ENCODE data around the gene NDOR1.

NDOR1 gene

DNA sequence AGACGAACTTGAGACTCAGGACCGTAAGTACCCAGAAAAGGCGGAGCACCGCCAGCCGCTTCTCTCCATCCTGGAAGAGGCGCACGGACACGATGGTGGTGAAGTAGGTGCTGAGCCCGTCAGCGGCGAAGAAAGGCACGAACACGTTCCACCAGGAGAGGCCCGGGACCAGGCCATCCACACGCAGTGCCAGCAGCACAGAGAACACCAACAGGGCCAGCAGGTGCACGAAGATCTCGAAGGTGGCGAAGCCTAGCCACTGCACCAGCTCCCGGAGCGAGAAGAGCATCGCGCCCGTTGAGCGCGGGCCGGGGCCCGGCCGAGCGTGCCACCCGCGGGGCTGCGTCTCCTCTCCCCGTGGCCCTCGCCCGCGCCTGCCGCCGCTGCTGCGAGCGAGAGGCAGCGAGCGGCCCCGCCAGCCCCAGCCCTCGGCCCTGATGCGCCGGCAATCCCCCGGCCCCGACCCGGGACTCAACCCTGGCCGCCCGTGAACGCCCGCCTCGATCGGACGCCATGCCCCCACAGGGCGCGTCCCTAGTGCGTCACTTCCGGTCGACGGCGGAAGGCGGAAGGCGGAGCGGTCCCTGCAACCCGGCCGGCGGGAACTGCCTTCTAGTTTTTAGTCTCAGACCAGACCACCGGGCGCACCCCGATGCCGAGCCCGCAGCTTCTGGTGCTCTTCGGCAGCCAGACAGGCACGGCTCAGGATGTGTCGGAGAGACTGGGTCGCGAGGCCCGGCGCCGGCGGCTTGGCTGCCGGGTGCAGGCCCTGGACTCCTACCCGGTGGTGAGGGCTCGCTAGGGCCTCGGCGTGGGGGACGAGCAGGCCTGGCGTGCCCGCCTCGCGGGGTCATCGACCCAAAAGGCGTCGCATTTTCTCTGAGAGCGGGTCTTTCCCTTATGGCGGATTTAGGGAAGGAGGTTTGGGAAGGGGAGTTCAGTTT, at the start of gene NDOR1, which contains the start of gene TMEM203:
TSS of gene NDOR1 (plus strand) at position 575 of the 944 bp plus-strand sequence. CDS start at position 653, 78 bp downstream.
TSS of gene TMEM203 (minus strand) at position 523 of the 944 bp plus-strand sequence. CDS start at position 289, 234 bp downstream.
- DNase-seq: peak; percentile 82 to 85

DNA sequence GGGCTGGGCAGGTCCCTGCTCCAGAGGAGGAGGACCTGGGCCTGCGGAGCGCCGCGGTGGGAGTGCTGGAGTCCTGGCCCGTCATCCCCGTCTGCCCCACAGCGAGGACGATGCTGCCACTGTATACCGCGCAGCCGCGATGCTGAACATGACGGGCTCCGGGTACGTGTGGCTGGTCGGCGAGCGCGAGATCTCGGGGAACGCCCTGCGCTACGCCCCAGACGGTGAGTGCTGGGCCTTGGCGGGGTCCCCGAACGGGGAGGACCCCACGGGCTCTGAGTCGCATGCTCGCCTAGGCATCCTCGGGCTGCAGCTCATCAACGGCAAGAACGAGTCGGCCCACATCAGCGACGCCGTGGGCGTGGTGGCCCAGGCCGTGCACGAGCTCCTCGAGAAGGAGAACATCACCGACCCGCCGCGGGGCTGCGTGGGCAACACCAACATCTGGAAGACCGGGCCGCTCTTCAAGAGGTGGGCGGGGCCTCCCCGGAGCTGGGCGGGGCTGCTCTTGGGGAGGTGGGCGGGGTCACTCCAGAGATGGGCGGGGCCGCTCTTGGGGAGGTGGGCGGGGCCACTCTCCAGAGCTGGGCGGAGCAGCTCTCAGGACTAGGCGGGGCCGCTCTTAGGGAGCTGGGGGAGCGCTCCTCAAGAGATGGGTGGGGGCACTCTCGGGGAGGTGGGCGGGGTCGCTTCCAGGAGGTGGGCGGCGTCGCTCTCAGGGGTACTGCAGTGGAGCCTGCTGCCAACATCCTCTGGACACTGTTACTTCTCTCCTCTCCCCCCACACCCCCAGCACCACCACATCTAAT, 48.7 kb upstream of the NDOR1 start:
- DNase-seq: no peak

- DNase-seq: no peak
Observed at GRCh38 chr9:137157618-137158415, 47.7 kb upstream of the NDOR1 start.

DNA sequence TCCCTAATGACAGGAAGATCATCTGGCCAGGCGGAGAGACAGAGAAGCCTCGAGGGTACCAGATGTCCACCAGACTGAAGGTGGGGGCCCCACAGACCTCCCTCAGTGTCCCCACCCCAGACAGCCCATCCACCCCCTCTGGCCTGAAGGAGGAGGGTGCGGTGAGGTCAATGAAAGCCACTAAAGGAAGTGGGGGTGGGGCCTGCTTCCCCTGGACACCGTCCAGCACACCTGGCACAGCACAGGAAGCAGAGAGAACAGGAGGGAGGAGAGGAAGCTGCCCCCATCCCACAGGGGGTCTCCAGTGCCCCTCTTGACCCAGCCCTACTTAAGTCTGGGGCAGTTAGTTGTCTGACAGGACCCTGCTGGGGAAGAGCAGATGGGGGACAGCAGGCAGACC, 46.9 kb upstream of the NDOR1 start:
- peak in 1 of 2 experiments; percentile 28 for DNase-seq

GRCh38 chr9:137159105-137160053, 46.1 kb upstream of the NDOR1 start:
- no peak for DNase-seq

- no peak for DNase-seq
Observed at GRCh38 chr9:137160054-137160425, 45.5 kb upstream of the NDOR1 start.

GRCh38 chr9:137160716-137161557, 44.6 kb upstream of the NDOR1 start:
- DNase-seq: peak in 1 of 2 experiments; percentile 43

DNA sequence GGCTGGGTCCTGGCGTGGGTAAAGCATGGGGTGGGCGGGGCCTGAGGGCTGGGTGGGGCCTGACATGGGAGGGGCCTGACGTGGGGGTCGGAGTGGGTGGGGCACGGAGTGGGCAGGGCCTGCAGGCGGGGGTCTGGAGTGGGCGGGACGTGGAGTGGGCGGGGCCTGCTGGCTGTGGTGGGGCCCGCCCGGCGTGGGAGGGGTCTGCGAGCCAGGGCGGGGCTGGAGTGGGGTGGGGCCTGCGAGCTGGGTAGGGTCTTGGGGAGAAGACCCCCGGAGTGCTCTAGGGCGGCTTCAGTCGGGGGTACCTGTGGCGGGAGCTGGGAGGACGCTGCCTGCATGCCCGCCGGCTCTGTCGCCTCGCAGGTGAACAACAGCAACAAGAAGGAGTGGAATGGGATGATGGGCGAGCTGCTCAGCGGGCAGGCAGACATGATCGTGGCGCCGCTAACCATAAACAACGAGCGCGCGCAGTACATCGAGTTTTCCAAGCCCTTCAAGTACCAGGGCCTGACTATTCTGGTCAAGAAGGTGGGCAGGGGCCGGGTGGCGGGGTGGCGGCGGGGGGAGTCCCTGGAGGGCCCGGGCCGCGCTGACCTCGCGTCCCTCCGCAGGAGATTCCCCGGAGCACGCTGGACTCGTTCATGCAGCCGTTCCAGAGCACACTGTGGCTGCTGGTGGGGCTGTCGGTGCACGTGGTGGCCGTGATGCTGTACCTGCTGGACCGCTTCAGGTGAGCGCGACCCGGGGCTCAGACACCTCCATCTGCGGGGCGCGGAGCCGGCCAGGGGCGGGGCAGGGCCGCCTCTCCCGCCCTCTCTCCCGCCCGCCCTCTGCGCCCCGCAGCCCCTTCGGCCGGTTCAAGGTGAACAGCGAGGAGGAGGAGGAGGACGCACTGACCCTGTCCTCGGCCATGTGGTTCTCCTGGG, 43.7 kb upstream of the NDOR1 start:
- DNase-seq: no peak

- DNase-seq: no peak
Observed at GRCh38 chr9:137162505-137163364, 42.8 kb upstream of the NDOR1 start.

DNA sequence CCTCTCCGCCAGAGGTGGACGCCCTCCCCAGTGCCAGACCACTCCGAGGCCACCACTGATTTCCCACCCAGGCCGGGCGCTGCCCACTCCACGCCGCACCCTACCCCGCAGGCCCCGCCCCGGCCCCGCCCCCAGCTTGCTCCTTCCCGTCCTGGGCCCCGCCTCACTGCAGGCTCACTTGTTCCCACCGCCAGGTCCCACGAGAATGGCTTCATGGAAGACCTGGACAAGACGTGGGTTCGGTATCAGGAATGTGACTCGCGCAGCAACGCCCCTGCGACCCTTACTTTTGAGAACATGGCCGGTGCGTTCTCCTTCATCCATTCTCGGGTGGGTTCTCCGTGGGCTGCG, 42.2 kb upstream of the NDOR1 start:
- DNase-seq: no peak

DNA sequence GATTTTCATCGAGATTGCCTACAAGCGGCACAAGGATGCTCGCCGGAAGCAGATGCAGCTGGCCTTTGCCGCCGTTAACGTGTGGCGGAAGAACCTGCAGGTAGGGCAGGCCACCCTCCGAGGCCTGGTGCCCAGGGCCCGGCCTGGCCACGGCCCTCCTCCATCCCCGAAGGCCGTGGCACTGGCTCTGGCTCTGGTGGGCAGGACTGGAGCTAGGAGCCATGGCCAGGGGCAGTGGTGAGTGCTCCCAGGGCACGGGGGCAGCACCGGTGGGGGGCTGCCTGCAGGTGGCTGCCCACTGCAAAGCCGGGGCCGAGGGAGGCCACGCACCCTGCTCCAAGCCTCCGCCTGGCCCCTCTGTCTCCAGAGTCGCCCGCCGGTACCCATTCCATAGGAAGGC, 41.7 kb upstream of the NDOR1 start:
- DNase-seq: no peak

GRCh38 chr9:137164370-137165249, 40.9 kb upstream of the NDOR1 start:
- no peak for DNase-seq

DNA sequence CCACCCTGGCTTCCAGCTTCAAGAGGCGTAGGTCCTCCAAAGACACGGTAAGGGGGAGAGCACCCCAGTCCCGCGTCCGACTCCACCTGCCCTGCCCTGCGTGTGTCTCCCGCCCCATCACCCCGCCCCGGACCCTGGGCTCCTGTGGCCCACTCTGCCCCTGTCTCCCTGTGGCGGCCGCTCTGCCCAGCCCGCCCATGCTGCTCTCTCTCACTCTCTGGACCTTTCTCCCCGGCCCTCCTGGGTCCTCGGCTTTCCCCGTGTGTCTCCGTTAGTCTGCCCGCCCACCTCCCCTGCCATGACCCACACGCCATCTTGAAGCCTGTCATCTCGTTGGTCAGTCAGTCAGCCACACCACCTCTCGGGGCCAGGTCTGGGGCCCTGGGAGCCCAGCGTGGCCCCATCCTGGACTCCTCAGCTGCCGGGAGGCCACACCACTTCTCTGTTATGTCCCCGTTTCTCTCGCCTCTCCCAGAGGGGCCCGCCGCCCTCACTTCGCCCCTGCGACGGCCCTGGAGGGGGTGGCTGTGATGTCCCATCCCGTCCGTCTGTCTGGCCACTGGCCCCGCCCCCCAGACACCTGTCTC, 40.2 kb upstream of the NDOR1 start:
- DNase-seq: no peak

DNA sequence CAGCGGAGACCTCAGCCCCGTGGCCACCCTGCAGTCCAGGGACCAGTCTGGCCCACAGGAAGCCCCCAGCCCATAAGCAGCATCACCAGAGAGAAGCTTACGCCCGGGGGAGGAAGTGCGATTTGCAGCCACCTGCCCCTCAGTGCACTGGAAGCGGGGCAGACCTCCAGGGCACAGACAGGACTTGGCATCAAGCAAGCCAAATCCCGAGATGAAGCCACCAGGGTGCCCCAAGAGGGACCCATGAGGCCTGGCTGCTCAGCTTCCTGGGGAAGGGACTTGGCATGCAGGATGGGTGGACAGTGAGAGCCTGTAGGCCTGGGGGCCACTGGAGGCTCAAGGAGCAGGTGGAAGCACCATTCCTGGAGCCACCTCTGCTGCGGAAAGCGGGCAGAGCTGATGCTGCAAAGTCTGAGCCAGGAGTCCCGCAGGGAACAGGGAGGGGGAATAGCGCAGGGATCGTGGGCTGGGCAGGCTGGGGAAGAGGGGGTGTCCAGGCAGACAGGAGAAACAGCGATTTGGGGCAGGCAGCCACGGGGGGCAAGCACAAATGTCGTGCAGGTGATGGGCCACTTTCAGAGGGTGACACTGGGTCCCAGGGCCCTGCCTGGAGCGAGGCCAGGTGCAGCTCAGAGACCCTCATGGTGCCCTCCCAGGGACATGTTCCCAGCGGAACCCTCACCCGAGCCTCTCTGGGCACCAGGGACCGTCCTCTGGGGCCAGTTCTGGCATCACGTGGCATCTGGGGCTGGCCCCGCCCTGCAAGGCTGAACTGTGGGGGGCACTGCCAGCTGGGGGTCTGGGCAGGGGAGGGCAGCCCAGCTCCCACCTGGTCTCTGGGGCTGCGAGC, 38.9 kb upstream of the NDOR1 start:
- no peak for DNase-seq

DNA sequence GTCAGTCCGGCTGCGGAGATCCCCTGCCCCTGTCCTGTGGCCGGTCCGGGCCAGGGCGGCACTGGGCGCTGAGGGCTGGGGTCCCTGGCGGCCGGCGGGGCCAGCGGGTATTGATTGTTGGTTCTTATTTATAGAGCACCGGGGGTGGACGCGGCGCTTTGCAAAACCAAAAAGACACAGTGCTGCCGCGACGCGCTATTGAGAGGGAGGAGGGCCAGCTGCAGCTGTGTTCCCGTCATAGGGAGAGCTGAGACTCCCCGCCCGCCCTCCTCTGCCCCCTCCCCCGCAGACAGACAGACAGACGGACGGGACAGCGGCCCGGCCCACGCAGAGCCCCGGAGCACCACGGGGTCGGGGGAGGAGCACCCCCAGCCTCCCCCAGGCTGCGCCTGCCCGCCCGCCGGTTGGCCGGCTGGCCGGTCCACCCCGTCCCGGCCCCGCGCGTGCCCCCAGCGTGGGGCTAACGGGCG, 38.2 kb upstream of the NDOR1 start:
- no peak for DNase-seq
